Stimulated activated naive B cell treated with anti-CD40 and anti-IgM and Interleukin-4, amounts not matched to agents 10 μg/mL and 1 μg/mL and 100 μg/mL, for 72 hours (primary cell): ENCODE results near the gene ANKS1B.

ENCODE experiments used
- ATAC-seq, 2 donors: fragments of 150-1000 bp; cut with Tn5 transposase; replicated peaks; 2 replicates each; pipeline ENCODE4 v1.10.0; 2021; ENCODE audit warnings: moderate library complexity in 1 of 2
- DNase-seq: peaks from one replicate; pipeline ENCODE4 v3.0.0; 2021
- H3K27ac Mint-ChIP-seq: one replicate; pipeline ENCODE4 v1.8.0; 2022; ENCODE audit warnings: mild to moderate bottlenecking, mixed read lengths
- H3K27me3 Mint-ChIP-seq, 2 donors: one replicate each; pipeline ENCODE4 v1.8.0; 2022; ENCODE audit warnings: mixed read lengths in 2 of 2
- H3K36me3 Mint-ChIP-seq, 2 donors: one replicate each; pipeline ENCODE4 v1.8.0; 2022; ENCODE audit warnings: mixed read lengths in 2 of 2, mild to moderate bottlenecking in 1 of 2
- H3K4me1 Mint-ChIP-seq, 2 donors: one replicate each; pipeline ENCODE4 v1.8.0; 2022; ENCODE audit warnings: mixed read lengths in 2 of 2, mild to moderate bottlenecking in 1 of 2
- H3K4me3 Mint-ChIP-seq, 2 donors: one replicate each; pipeline ENCODE4 v1.8.0; 2022; ENCODE audit warnings: mild to moderate bottlenecking in 2 of 2, mixed read lengths in 2 of 2, moderate library complexity in 1 of 2
- H3K9me3 Mint-ChIP-seq, 2 donors: one replicate each; pipeline ENCODE4 v1.8.0; 2022; ENCODE audit warnings: mixed read lengths in 2 of 2, mild to moderate bottlenecking in 1 of 2

ANKS1B gene

GRCh38 chr12:98883231-98883630 is 1101.5 kb downstream of the ANKS1B start:
- H3K27me3 Mint-ChIP-seq, result peaks cover 10 to 18% of the 10 kb centered on the region in 2 donors
- no peaks in the 10 kb centered on the region for H3K4me1 Mint-ChIP-seq
- H3K9me3 Mint-ChIP-seq, result no peaks in the 10 kb centered on the region
- H3K27ac Mint-ChIP-seq, result no peak overlapping the region
- no peak overlapping the region for H3K4me3 Mint-ChIP-seq
- DNase-seq (no peak), ATAC-seq (no peak)
- no peaks in the 10 kb centered on the region for H3K36me3 Mint-ChIP-seq

- Mint-ChIP-seq H3K4me1 (no peaks in the 10 kb centered on the region), H3K27me3 (peaks cover 9 to 17% of the 10 kb centered on the region in 2 donors), H3K4me3 (no peak overlapping the region), H3K9me3 (no peaks in the 10 kb centered on the region), H3K27ac (no peak overlapping the region), H3K36me3 (no peaks in the 10 kb centered on the region)
- no peak for DNase-seq
- no peak for ATAC-seq
Observed at GRCh38 chr12:98882526-98882925, 1102.2 kb downstream of the ANKS1B start.

- no peaks in the 10 kb centered on the region for H3K36me3 Mint-ChIP-seq
- DNase-seq (no peak), ATAC-seq (no peak)
- no peaks in the 10 kb centered on the region for H3K4me1 Mint-ChIP-seq
- peaks cover 4 to 18% of the 10 kb centered on the region in 2 donors for H3K27me3 Mint-ChIP-seq
- no peak overlapping the region for H3K27ac Mint-ChIP-seq
- H3K4me3 Mint-ChIP-seq, result no peak overlapping the region
- H3K9me3 Mint-ChIP-seq, result no peaks in the 10 kb centered on the region
Observed at GRCh38 chr12:98873776-98874175, 1111.0 kb downstream of the ANKS1B start.

DNA sequence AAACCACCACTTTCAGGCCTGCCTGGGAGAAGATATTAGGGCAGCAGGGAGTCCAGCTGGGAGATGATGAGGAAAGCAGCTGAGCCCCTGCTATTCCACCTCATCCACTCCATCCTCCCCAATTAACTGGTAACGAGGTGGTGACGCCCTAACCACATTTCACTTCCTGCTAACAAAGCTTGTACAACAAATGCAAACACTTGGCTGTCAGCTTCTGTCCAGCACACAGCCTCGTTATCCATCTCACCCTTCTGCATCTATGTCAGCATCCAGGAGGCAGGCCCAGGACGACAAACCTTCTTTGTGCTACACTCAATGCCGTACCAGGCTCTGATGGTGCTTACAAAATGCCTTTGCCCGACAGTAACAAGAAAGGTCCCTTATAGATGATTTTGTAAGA is 1114.2 kb downstream of the ANKS1B start:
- peaks cover 0 to 14% of the 10 kb centered on the region in 2 donors for H3K27me3 Mint-ChIP-seq
- H3K9me3 Mint-ChIP-seq, result peaks cover 4 to 5% of the 10 kb centered on the region in 2 donors
- no peaks in the 10 kb centered on the region for H3K36me3 Mint-ChIP-seq
- ATAC-seq, result no peak
- H3K4me3 Mint-ChIP-seq, result no peak overlapping the region
- no peaks in the 10 kb centered on the region for H3K4me1 Mint-ChIP-seq
- DNase-seq, result no peak
- no peak overlapping the region for H3K27ac Mint-ChIP-seq

DNA sequence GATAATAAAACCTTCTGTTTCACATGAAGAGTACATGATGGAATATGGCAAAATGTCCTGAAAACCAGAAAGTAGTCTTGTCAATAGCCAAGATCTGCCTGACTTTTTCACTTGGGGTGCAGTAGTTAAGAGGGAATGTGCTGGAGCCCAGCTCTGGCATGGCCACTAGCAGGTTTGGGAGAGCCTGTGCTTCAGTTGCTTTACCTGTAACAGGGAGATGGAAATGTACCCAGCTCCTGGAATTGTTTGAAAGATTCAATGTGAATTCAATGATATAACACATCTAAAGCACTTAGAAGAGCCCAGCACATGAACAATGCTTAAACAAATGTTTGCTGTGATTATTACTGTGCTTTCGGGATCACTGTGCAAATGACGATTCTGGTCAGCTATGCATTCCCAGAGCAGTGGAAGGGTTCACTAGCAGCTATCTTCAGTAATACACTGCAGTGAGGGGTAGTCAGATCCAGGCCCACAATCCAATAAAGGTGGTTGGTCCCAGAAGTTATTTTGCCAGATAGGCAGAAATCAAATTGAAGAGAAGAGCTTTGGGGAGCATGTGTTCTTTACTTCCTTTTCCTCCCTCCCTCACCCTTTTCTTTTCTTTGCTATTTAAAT is 1114.7 kb downstream of the ANKS1B start:
- Mint-ChIP-seq H3K9me3 (peaks cover 4 to 5% of the 10 kb centered on the region in 2 donors), H3K36me3 (no peaks in the 10 kb centered on the region), H3K27ac (no peak overlapping the region), H3K4me1 (no peaks in the 10 kb centered on the region), H3K27me3 (peaks cover 0 to 14% of the 10 kb centered on the region in 2 donors), H3K4me3 (no peak overlapping the region)
- ATAC-seq (no peak), DNase-seq (no peak)

DNA sequence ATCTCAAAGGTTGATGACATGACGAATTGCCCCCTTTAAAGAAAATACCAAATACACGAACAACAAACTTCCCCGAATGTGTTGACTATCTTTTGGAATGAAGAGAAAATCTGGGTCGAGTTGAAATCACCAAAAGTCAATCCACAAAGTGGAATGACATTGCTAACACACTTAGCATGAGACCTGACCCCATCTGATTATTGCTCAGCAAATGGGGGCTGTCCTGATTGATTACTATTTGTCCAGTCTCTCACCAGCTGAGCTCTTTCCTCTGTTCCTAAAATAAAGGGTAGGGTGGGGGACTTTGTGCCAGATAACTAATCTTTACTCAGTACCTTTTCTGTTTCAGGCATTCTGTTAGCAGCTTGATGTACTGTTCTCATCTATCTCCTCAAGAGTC is 1116.2 kb downstream of the ANKS1B start:
- ATAC-seq, result no peak
- Mint-ChIP-seq H3K9me3 (peaks cover 8 to 9% of the 10 kb centered on the region in 2 donors), H3K4me3 (no peak overlapping the region), H3K36me3 (no peaks in the 10 kb centered on the region), H3K4me1 (no peaks in the 10 kb centered on the region), H3K27ac (no peak overlapping the region), H3K27me3 (peaks cover 0 to 14% of the 10 kb centered on the region in 2 donors)
- DNase-seq, result no peak

GRCh38 chr12:98868076-98868475 is 1116.7 kb downstream of the ANKS1B start:
- peaks cover 0 to 14% of the 10 kb centered on the region in 2 donors for H3K27me3 Mint-ChIP-seq
- ATAC-seq (no peak), DNase-seq (no peak)
- H3K27ac Mint-ChIP-seq, result no peak overlapping the region
- peaks cover 8 to 9% of the 10 kb centered on the region in 2 donors for H3K9me3 Mint-ChIP-seq
- no peak overlapping the region for H3K4me3 Mint-ChIP-seq
- no peaks in the 10 kb centered on the region for H3K36me3 Mint-ChIP-seq
- no peaks in the 10 kb centered on the region for H3K4me1 Mint-ChIP-seq

DNA sequence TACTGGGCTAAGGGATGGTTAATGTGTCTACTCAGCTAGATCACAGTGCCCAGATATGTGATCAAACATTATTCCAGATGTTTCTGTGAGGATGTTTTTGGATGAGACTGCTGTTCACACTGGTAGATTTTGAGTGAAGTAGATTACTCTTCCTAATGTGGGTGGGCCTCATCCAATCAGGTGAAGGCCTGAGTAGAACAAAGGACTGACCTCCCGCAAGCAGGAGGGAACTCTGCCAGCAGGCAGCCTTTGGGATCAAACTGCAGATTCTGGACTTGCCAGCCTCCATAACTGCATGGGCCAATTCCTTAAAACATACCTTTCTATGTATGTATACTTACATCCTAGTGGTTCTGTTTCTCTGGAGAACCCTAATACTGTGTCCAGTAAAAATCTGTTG is 1120.4 kb downstream of the ANKS1B start:
- no peak overlapping the region for H3K4me3 Mint-ChIP-seq
- ATAC-seq (no peak), DNase-seq (no peak)
- peaks cover 8 to 9% of the 10 kb centered on the region in 2 donors for H3K9me3 Mint-ChIP-seq
- no peaks in the 10 kb centered on the region for H3K36me3 Mint-ChIP-seq
- H3K4me1 Mint-ChIP-seq, result no peaks in the 10 kb centered on the region
- peaks cover 0 to 7% of the 10 kb centered on the region in 2 donors for H3K27me3 Mint-ChIP-seq
- no peak overlapping the region for H3K27ac Mint-ChIP-seq

- Mint-ChIP-seq H3K27me3 (peaks cover 0 to 7% of the 10 kb centered on the region in 2 donors), H3K4me1 (no peaks in the 10 kb centered on the region), H3K9me3 (peaks cover 8 to 9% of the 10 kb centered on the region in 2 donors), H3K27ac (no peak overlapping the region), H3K36me3 (no peaks in the 10 kb centered on the region), H3K4me3 (no peak overlapping the region)
- ATAC-seq, result no peak
- DNase-seq, result no peak
Observed at GRCh38 chr12:98863167-98863566, 1121.6 kb downstream of the ANKS1B start.

- no peak for DNase-seq
- no peak overlapping the region for H3K4me3 Mint-ChIP-seq
- ATAC-seq, result no peak
- no peaks in the 10 kb centered on the region for H3K4me1 Mint-ChIP-seq
- peaks cover 0 to 1% of the 10 kb centered on the region in 2 donors for H3K27me3 Mint-ChIP-seq
- H3K36me3 Mint-ChIP-seq, result no peaks in the 10 kb centered on the region
- H3K27ac Mint-ChIP-seq, result no peak overlapping the region
- peaks cover 4% of the 10 kb centered on the region in 2 donors for H3K9me3 Mint-ChIP-seq
Observed at GRCh38 chr12:98861251-98861650, 1123.5 kb downstream of the ANKS1B start.

DNA sequence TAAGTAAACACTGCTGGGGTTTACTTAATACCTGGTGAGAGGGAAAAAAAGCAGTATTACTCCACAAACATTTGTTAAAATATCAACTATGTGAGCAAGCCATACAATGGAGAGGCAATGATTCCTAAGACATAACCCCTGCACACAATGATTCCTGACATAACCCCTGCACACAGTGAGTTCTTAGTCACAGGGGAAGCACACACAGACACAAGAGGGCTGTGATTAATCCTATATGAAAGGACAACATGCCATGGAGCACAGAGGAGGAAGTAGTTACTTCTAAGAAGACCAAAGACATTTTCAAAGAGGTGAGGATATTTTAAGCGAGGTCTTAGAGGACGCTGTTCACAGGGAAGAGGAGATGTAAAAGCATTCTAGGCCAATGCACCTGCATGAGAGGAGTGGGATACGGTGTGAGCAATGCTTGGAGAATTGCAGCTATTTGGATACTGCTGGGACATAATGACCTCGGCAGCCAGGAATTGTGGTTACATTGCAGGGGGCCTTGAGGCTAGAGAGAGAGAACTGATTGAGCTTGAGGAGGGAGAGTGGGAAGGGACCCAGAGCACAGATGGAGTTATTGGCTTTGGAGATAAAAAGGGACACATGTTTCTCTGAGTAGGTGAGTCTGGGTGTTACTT is 1127.7 kb downstream of the ANKS1B start:
- no peaks in the 10 kb centered on the region for H3K36me3 Mint-ChIP-seq
- ATAC-seq (peak in 1 of 2 donors; percentile 33), DNase-seq (no peak)

GRCh38 chr12:98852181-98852580 is 1132.6 kb downstream of the ANKS1B start:
- Mint-ChIP-seq H3K27me3 (peaks cover 6 to 13% of the 10 kb centered on the region in 2 donors), H3K4me1 (no peaks in the 10 kb centered on the region), H3K36me3 (no peaks in the 10 kb centered on the region), H3K27ac (no peak overlapping the region), H3K4me3 (no peak overlapping the region), H3K9me3 (no peaks in the 10 kb centered on the region)
- no peak for DNase-seq
- no peak for ATAC-seq

More for the DNA sequence above, 1127.7 kb downstream of the ANKS1B start:
- H3K4me1 Mint-ChIP-seq, result no peaks in the 10 kb centered on the region
- H3K27ac Mint-ChIP-seq, result no peak overlapping the region
- H3K27me3 Mint-ChIP-seq, result peaks cover 5% of the 10 kb centered on the region in 2 donors
- no peak overlapping the region for H3K4me3 Mint-ChIP-seq
- no peaks in the 10 kb centered on the region for H3K9me3 Mint-ChIP-seq

- H3K4me1 Mint-ChIP-seq, result no peaks in the 10 kb centered on the region
- H3K4me3 Mint-ChIP-seq, result no peak overlapping the region
- no peaks in the 10 kb centered on the region for H3K36me3 Mint-ChIP-seq
- DNase-seq (no peak), ATAC-seq (no peak)
- no peaks in the 10 kb centered on the region for H3K9me3 Mint-ChIP-seq
- H3K27ac Mint-ChIP-seq, result no peak overlapping the region
- peaks cover 12 to 21% of the 10 kb centered on the region in 2 donors for H3K27me3 Mint-ChIP-seq
Observed at GRCh38 chr12:98847242-98847641, 1137.5 kb downstream of the ANKS1B start.

DNA sequence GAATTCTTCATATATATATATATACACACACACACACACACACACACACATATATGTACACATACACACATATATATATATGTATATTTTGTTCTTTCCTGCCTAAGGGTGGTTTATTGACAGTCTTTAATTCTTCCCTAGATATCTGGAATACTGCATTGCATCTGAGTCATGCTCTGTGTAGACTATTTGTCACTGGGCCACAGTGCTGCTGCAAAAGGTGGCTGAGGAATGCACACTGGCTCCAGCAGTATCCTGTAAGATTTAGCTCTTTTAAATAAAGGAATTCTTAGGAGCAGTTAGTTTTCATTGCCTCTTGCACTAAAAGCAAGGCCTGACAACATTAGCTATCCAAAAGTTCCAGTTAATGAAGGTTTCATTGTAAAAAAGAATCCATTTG is 1138.8 kb downstream of the ANKS1B start:
- peaks cover 8 to 14% of the 10 kb centered on the region in 2 donors for H3K27me3 Mint-ChIP-seq
- DNase-seq (no peak), ATAC-seq (no peak)
- no peaks in the 10 kb centered on the region for H3K36me3 Mint-ChIP-seq
- H3K4me1 Mint-ChIP-seq, result no peaks in the 10 kb centered on the region
- no peak overlapping the region for H3K4me3 Mint-ChIP-seq
- no peak overlapping the region for H3K27ac Mint-ChIP-seq
- no peaks in the 10 kb centered on the region for H3K9me3 Mint-ChIP-seq

GRCh38 chr12:98840325-98840724 is 1144.4 kb downstream of the ANKS1B start:
- no peaks in the 10 kb centered on the region for H3K9me3 Mint-ChIP-seq
- H3K4me3 Mint-ChIP-seq, result no peak overlapping the region
- ATAC-seq (no peak), DNase-seq (no peak)
- no peaks in the 10 kb centered on the region for H3K4me1 Mint-ChIP-seq
- H3K27ac Mint-ChIP-seq, result no peak overlapping the region
- no peaks in the 10 kb centered on the region for H3K36me3 Mint-ChIP-seq
- peaks cover 15 to 16% of the 10 kb centered on the region in 2 donors for H3K27me3 Mint-ChIP-seq
